Myocyte (in vitro differentiated cells): ENCODE data around the gene ECI2. TPM values are rescaled to one million over a fixed set of nuclear protein-coding genes. Genes with fewer than 3 reads are reported as not detected.
"Not testable (repeated sequence)": the region's sequence is repeated elsewhere in the genome, so short reads cannot be mapped to it uniquely, and the experiment has no call there.

ENCODE experiments used
- DNase-seq: peaks from one replicate; pipeline ENCODE4 v3.0.0-alpha.2; 2012; ENCODE audit warnings: low read depth
- total RNA-seq: library from RNA; depleted of rRNA; stranded (reverse); fragments of >200 nt; gene quantifications from 2 replicates; pipeline ENCODE4 v1.2.3, GENCODE V29; 2014

Gene ECI2
- total RNA-seq, 1 donor from 2014 or later: 58.4 TPM

DNA sequence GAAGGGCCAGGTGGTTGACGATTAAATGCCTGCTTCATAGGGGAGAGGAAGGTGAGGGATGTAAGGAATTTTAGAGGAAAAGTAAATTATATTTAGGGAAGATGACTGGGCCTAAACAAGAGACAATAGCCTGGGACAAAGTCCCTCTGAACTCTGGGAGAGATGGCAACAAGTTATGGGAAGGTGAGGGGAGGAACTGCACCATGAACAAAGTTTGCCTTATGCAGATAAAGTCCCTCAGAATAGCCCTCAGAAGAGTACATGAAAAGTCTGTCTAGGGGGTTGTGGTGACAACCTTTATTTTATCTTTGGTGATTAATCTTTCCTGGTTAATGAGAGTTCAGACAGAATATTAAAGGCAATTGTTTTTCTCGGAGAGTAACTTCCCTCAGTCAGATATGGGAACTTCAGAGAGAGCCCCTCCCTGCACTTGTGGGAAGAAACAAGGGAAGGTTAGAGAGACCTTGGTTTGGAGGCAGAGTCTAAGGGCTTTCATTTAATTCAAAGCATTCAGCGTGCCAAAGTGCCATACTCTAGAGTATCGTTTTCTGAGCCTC is 29.3 kb downstream of the ECI2 start:
- DNase-seq: no peak

DNA sequence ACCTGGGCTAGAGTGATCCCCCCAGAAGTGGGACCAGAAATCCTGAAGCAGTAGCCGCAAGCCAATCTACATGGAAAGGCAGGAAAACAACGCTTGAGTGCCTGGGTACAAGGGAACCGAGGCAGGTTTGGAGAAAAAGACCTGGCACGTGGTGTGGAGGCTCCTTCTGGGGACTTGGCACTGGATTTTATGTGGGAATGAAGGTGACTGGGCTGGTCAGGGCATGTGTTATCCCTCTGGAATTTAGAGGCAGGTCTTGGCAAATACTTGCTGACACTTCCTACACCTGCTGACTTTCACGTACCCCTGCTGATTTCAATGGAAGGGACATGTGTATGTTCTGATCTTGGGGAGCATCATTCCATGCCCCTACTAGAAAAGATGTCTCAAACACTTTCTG is 31.4 kb downstream of the ECI2 start:
- DNase-seq: no peak

DNA sequence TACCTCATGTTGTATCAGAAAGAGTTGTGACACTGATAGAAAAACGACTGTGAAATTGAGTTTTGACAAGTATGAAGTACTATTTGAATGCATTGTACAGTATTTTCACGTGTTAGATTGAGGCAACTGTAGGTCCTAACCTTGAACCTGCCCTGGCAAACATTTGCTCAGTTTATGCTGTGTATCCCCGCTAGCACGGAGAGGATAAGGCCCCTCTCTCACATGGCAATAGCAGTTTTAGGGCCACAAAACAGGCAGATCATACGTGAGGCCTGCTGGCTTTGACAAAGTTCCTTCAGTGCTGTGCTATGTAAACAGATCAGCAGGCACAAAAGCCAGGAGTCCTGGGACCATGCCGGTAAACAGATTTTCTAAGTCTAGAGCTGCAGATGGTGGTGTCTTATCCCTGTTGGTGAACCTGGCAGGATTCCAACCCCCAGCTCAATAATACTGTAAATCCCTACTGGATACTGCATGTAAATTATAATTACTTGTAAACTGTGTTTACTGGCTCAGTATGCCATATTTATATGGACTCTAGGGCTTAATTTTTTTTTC is 32.6 kb downstream of the ECI2 start:
- no peak for DNase-seq

DNA sequence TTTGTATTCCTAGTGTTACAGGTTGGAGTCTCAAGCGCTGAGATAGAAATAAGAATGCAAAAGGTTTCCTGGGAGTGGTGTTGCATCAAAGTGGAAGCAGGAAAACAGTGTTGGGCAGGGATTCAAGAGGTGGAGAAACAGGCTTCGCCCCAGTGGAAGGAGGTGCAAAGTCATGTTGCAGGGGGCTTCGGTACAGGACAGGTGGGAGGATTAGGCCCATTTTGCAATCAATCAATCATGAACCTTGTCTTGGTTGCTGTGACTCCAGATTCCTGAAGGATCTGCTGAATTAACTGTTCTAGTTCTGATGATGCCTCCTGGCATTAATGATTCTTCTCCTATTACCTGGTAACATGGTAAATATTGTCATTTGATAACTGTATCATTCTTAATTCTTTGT is 34.1 kb downstream of the ECI2 start:
- DNase-seq: no peak

DNA sequence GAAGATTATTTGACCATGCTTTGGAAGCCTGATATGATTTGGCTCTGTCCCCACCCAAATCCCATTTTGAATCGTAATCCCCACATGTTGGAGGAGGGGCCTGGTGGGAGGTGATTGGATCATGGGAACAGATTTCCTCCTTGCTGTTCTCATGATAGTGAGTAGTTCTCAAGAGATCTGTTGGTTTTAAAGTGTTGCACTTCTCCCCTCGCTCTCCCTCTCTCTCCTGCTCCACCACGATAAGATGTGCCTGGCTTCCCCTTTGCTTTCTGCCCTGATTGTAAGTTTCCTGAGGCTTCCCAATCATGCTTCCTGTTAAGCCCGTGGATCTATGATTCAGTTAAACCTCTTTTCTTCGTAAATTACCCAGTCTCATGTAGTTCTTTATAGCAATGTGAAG is 34.7 kb downstream of the ECI2 start:
- no peak for DNase-seq

DNA sequence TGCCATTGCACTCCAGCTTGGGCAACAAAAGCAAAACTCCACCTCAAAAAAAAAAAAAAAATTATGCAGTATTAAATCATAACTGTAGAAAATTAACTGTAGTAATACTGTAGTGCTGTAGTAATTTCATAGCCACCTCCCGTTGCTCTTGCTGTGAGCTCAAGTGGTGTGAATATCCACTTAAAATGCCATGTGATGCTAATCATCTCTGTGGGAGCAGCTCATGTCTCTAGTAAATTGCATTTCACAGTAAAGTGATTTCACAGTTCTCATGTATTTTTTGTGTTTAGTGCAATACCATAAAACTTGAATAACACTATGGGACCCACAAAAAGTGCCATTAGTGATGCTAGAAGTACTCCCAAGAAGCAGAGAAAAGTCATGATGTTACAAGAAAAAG is 42.1 kb downstream of the ECI2 start:
- no peak for DNase-seq

DNA sequence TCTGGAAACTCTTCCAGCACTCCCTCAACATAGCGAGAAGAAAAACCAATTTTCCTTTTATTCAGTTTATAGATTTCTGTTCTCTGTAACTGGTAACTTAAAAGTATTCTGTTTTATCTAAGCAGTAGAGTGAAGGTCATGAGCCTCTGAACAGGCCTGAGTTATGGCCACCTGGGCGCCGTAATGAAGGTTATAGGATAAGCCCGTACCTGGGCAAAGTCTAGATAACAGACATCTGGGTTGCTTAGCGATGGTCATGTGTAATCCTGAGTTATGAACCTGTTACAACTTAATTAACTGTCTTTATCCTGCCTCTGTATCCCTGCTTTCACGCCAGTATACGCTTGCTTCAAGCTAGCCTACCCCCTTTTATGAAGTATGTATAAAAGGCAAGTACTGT is 43.4 kb downstream of the ECI2 start:
- no peak for DNase-seq

DNA sequence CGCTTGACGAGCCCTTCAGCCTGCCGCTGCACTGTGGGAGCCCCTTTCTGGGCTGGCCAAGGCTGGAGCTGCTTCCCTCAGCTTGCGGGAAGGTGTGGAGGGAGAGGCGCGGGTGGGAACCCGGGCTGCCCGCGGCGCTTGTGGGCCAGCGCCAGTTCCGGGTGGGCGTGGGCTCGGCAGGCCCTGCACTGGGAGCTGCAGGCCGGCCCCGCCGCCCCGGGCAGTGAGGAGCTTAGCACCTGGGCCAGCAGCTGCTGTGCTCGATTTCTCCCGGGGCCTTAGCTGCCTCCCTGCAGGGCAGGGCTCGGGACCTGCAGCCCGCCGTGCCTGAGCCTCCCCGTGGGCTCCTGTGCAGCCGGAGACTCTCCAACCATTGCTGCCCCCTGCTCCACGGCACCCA is 45.3 kb downstream of the ECI2 start:
- DNase-seq: not testable (repeated sequence)

DNA sequence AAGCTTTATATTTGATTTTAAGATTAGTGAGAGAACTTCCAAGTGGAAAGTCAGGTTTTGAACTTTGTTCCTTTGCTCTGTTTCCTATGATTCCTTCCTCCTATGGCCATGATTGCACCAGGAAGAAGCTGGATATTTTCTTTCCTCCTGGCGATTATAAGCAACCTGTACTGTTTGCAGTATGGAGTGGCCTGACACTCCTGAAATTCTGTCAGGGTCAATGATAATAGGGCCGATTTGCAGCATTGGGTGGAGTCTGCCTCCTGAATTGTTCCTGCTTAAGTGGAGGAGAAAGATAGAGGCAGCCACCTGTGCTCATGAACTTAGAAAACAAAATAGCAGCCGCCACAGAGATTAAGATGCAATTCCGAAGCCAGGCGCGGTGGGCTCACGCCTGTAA is 46.7 kb downstream of the ECI2 start:
- no peak for DNase-seq

DNA sequence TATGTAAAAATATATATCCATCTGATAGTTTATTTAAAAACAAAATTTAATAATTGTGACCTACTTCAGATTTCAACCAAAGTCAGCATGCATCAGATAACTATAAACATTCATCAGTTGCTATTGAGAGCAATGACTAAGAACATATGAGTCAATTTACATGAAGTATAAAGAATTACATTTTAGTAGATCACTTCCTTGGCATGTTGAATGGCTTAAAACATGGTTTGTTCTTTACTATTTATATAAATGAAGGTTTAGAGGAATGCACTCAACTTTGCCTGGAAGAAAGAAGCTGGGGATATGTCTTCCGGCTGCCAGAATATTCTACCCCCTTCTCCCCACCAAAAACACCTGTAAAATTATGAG is 50.1 kb downstream of the ECI2 start:
- DNase-seq: no peak

DNA sequence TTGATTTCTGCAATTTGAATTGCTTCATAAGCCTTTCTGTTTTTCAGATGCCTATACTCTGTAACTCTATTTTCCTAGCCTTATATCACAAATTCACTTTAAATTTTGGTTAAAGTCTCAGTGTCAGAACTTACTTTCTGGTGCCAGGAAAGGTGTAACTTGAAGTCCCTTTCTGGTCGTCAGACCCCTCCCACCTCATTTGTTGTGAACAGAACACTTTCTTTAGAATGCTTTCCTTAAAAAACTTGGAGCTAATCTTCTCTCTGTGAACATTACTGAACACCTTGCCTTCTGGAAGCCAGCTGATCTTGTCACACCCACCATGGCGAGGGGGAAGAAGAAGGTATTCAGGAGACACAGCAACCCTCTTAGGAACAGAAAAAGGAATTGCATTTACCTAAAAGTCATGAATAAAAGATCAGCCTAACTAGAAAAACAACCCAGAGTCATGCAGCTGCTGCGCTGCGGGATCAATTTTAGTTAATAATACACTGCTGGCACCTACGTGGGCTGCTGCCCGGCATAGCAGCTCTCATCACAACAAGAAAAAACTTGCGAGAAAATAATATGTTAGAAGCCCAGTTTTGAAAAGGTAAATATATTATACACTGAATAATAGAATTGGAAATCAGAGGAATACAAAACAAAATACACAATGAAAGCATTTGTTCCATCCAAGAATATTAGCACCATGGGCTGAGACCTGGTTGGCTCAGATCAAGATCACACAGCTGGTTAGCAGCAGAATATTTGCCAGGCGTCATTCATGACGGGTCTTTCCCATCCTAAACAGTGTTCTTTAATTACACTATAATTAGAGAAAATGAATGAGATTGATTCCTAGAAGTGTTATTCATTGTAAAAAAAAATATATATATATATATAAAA is 50.7 kb downstream of the ECI2 start:
- no peak for DNase-seq

DNA sequence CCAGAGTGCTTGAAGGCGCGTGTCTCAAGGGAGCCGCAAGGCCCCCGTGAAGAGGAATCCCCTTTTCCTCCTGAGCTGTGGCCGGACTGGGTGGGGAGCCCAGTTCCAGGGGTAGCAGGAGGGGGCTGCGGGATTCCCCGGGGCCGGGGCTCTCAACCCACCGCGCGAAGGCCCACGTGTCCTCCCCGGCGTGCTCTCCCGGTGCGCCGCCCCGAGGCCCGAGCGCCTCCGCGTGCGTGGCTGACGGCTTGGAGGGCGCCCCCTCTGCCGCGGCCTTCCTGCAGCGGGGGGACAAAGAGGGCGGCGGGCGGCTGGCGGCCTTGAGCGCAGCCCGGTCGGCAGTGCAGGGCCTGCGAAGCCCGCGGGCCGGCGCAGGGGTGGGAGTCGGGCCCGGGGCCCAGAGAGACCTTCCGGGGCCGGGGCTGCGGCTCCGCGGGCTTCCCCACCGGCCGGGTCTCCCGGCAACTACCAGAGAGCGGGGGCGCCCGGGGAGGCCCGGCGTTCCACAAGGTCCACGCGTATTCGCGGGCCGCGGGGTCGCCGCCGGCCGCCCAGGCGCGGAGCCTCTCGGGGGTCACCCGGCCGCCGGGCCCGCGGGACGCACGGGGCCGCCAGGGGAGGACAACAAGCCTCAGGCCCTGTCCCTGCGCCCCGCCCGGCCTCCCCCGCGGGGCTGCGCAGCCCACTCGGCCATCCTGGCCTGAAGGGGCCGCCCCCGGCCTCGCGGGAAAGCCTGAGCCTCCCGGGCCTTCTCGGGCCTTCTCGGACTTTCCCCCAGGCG is 56.5 kb downstream of the ECI2 start, which contains the start of gene FAM217A:
FAM217A (minus strand) TSS at position 447 of the 781 bp plus-strand sequence. CDS start 1,723 bp downstream, outside the sequence.
- no peak for DNase-seq

DNA sequence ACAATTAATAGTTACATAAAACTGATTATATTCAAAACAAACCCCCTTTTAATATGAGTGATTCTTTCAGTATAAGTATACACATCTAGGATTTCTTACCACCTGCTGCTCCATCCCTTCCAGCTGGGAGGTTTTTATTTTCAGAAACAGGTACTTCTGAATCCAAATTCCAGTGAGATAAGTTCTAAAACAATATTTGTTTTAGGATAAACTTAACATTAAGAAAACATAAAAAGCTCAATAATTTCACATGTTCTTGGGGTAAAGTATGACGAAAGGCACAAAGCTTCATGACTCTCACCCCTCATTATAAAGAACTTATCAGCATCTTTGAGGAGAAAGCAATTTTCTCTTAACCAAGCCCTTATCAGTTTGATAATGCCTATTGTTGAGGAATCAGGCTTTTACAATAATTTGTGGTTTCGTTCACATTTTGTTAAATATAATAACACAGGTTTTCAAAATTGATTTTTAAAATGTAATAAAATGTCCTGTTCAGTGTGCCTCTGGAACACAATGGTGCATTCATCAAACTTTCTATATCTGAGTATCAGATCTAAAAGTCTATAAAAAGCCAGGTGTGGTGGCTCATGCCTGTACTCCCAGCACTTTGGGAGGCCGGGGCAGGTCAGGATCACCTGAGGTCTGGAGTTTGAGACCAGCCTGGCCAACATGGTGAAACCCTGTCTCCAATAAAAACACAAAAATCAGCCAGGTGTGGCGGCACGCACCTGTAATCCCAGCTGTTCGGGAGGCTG is 60.7 kb downstream of the ECI2 start:
- no peak for DNase-seq

DNA sequence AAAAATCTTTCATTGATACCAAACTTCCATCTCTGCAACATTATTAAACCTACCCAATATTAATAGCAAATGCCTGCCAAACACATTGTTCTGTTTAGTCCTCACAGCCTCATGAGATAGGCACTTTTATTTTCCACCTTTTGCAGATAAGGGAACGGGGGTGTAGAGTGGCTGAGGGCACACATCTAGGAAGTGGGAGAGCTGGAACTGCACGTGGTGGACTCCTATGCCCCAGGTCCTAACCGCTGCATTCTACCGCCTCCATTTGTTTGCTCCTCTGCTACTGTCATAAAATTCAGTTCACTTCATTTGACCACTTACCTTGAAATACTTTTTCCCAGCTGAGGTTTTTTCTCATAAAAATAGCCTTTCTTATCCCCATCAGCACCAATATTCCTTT is 64.0 kb downstream of the ECI2 start:
- DNase-seq: no peak

DNA sequence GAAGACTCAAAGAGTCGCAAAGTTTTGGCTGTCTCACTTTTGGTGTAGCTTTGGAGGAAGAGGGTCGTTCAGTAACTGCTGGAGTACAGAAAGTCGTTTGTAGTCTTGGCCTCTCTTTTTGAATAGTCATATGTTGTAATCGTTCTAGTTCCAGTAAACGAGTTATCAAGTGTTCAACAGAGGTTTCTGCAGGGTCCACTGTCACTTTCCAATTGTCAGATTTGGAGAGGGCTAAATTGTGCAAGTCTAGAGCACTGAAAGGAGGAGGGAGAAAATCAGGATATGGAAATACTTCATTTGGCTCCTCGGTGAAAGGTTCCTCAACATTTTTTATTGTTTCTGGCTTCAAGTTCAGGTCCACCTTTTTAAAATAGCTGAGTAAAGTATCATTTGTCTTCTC is 66.2 kb downstream of the ECI2 start:
- no peak for DNase-seq

DNA sequence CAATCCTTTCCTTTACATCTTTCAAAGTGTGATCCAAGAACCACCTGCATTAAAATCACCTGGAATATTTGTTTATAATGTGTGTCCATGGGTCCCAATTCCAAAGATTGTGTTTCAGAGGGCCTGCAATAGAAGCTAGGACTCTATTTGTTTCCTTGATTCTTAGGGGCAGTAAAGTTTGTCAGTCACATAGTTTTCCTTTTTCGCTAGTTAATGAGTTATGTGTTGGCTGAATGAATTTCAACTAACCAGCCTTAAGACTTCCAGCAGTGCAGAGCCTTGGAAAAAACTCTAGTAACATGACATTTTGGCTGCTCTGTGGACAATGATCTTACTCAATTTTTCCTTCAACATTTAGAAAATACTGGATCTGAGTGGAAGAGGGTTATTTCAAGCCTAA is 67.7 kb downstream of the ECI2 start:
- DNase-seq: no peak

DNA sequence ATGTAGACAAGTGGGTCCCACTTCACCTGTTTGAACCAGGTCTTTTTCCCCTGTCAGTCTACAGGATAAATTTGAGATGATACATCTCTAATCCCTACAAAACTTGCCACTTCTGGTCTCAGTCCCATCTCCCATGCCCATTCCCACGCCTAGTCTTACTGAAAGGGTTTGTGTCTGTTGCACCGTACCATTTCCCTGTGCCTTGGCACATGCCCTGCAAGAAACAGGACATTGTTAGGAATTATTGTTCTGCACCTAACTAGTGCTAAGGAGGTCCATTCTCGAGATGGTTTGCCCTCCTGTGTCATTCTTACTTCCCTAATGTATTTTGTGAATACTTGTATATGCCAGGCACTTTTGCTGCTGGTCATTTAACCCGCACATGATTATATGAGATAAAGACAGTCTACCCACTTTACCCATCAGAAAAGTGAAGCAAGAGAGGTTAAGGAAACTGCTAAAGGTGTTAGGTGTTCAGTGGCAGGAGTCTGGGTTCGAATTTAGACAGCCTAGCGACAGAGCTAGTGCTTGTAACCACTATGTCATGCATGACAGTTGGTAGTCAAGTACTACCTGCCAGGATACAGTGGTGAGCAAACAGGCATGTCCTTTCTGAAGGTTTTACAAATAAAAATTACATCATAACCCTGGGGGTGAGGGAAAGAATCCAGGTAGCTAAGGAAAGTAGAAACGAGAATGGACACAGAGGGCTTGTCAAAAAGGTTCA is 69.2 kb downstream of the ECI2 start:
- DNase-seq: no peak
